Muscle layer of duodenum (tissue), 2 donors: ENCODE measurements around the gene EIF2S2.

Experiments
- H3K27ac ChIP-seq: one replicate; pipeline ENCODE4 v1.7.0; 2013; ENCODE audit warnings: mild to moderate bottlenecking, low read length
- H3K27me3 ChIP-seq: one replicate; pipeline ENCODE4 v1.7.0; 2013; ENCODE audit warnings: low read depth, mild to moderate bottlenecking, control low read depth, low read length
- H3K36me3 ChIP-seq, 2 donors: one replicate each; pipeline ENCODE4 v1.7.0; 2013; ENCODE audit warnings: low read length in 2 of 2, control low read depth in 1 of 2, mild to moderate bottlenecking in 1 of 2; ENCODE audit not compliant: insufficient read depth in 2 of 2, control insufficient read depth in 1 of 2
- H3K4me1 ChIP-seq, 2 donors: one replicate each; pipeline ENCODE4 v1.7.0; 2013; ENCODE audit warnings: low read length in 2 of 2, mild to moderate bottlenecking in 2 of 2, control low read depth in 1 of 2, moderate library complexity in 1 of 2; ENCODE audit not compliant: insufficient read depth in 2 of 2, control insufficient read depth in 1 of 2
- H3K4me3 ChIP-seq, 2 donors: one replicate each; pipeline ENCODE4 v1.7.0; 2013; ENCODE audit warnings: low read length in 2 of 2, low read depth in 1 of 2, mild to moderate bottlenecking in 1 of 2
- H3K9me3 ChIP-seq, 2 donors: one replicate each; pipeline ENCODE4 v1.7.0; 2013; ENCODE audit warnings: low read length in 2 of 2, control low read depth in 1 of 2, mild to moderate bottlenecking in 1 of 2; ENCODE audit not compliant: control insufficient read depth in 1 of 2
- donor health status: healthy.

Gene EIF2S2

DNA sequence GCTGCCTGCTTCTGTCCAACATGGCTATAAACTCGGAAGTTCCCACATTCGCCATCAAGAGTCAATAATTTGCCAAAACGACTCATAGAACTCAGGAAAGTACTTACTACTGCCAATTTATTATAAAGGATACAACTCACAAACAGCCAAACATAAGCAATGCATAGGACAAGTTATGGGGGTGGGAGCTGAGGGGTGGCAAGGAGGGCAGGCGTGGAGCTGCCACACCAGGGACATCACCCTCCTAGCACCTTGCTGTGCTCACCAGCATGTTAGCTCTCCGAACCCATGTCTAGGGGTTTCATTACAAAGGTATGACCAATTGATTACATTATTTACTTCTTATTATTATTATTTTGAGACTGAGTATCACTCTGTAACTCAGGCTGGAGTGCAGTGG lies 12.4 kb downstream of the EIF2S2 start:
- Histone ChIP-seq H3K27ac (no peak overlapping the region), H3K27me3 (no peaks in the 10 kb centered on the region), H3K4me3 (no peak overlapping the region), H3K9me3 (no peaks in the 10 kb centered on the region), H3K4me1 (no peaks in the 10 kb centered on the region), H3K36me3 (peaks cover 60 to 69% of the 10 kb centered on the region in 2 donors)

DNA sequence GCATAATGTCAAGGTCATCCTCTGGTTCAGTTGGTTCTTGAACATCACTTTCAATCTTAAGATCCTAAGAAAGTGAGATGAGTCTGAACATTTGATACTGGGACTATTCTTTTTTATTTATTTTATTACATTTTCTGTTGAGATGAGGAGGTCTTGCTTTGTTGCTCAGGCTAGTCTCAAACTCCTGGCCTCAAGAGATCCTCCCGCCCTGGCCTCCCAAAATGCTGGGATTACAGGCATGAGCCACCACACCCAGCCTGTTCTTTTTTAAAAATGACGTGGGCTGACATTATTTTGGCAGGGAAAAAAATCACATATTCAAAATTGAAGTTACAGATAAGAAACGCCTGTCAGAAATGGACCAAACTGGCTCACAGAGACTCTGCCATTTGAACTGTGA lies 13.5 kb downstream of the EIF2S2 start:
- peaks cover 54 to 65% of the 10 kb centered on the region in 2 donors for H3K36me3 ChIP-seq
- H3K27me3 ChIP-seq, result no peaks in the 10 kb centered on the region
- no peak overlapping the region for H3K4me3 ChIP-seq
- H3K4me1 ChIP-seq, result no peaks in the 10 kb centered on the region
- H3K9me3 ChIP-seq, result no peaks in the 10 kb centered on the region
- H3K27ac ChIP-seq, result no peak overlapping the region

DNA sequence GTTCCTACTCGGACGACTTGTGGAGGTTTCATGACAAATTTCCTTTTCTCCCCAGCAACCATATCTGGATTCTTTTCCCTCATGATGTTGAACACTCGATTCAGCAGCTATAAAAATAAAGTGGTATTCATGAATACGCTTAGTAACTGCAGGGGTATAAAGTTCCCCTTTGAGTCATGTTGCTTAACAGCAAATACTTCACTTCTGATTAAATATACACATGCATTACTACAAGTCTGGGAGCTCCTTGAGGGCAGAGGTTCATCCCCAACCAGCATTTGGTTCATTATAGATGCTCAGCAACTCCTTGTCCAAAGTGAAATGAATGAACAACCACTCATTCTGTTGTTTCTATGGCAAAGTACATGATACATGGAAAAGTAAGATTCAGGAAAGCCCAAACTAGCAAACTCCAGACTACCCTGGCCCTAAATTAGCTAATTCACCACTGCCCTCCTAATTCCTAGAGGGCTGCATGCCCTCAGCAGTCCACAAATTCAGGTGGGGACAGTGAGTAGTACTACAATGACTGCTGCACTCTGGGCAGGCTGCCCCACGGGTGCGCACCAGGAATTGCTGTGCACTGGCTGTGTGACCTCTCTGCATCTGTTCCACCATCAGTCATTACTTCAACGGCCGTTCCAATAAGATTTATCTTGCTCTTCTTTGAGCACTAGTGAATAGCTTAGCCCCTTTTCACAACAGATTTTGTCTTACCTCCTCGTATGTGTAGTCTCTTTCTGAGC lies 15.2 kb downstream of the EIF2S2 start:
- Histone ChIP-seq H3K4me1 (no peaks in the 10 kb centered on the region), H3K9me3 (no peaks in the 10 kb centered on the region), H3K27me3 (no peaks in the 10 kb centered on the region), H3K27ac (no peak overlapping the region), H3K4me3 (no peak overlapping the region), H3K36me3 (peaks cover 54 to 67% of the 10 kb centered on the region in 2 donors)

GRCh38 chr20:34095825-34096224 lies 16.2 kb downstream of the EIF2S2 start:
- Histone ChIP-seq H3K27ac (no peak overlapping the region), H3K9me3 (no peaks in the 10 kb centered on the region), H3K36me3 (peaks cover 59 to 62% of the 10 kb centered on the region in 2 donors), H3K4me3 (no peak overlapping the region), H3K27me3 (no peaks in the 10 kb centered on the region), H3K4me1 (no peaks in the 10 kb centered on the region)

GRCh38 chr20:34093895-34094294 lies 18.1 kb downstream of the EIF2S2 start:
- Histone ChIP-seq H3K9me3 (no peaks in the 10 kb centered on the region), H3K27me3 (no peaks in the 10 kb centered on the region), H3K4me3 (no peak overlapping the region), H3K36me3 (peaks cover 64 to 74% of the 10 kb centered on the region in 2 donors), H3K27ac (no peak overlapping the region), H3K4me1 (no peaks in the 10 kb centered on the region)

GRCh38 chr20:34091637-34092200 lies 20.3 kb downstream of the EIF2S2 start:
- no peak overlapping the region for H3K27ac ChIP-seq
- no peaks in the 10 kb centered on the region for H3K9me3 ChIP-seq
- no peaks in the 10 kb centered on the region for H3K27me3 ChIP-seq
- peaks cover 72 to 76% of the 10 kb centered on the region in 2 donors for H3K36me3 ChIP-seq
- H3K4me3 ChIP-seq, result no peak overlapping the region
- no peaks in the 10 kb centered on the region for H3K4me1 ChIP-seq

GRCh38 chr20:34090645-34091044 lies 21.4 kb downstream of the EIF2S2 start:
- Histone ChIP-seq H3K4me3 (no peak overlapping the region), H3K27me3 (no peaks in the 10 kb centered on the region), H3K36me3 (peaks cover 69% of the 10 kb centered on the region in 2 donors), H3K27ac (no peak overlapping the region), H3K4me1 (no peaks in the 10 kb centered on the region), H3K9me3 (no peaks in the 10 kb centered on the region)

DNA sequence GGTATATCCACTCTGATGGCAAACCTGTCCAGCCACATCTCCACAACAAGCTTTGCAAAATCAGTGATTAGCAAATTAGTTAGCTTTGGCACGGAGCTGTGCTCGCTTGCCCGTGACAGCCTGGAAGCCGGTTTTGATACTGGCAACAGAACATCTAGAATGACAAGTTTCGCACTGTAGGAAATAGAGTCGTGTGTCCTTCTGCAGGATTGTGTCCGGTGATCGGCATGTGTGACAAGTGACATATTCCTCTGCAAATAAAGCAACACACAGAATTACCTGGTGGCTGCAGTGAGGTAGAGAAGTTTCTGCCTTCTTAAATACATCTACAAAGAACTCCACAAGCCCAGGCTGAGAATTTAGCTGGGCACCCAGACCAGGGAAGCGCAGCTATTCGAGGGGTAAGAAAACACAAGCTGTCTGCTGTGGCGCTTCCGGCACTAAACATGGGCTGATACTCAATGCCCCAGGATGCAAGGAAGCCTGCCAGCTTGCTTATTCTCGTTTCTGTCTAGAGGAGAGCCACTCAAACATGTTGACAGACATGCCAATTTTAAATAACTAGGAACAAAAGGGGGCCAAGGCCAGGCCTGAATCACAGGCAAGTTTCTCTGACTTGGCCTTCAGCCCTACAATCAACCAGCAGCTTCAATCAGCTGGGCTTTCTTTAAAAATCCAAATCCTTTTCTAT lies 22.2 kb downstream of the EIF2S2 start:
- peaks cover 61 to 72% of the 10 kb centered on the region in 2 donors for H3K36me3 ChIP-seq
- H3K4me3 ChIP-seq, result no peak overlapping the region
- no peaks in the 10 kb centered on the region for H3K27me3 ChIP-seq
- no peaks in the 10 kb centered on the region for H3K4me1 ChIP-seq
- H3K27ac ChIP-seq, result no peak overlapping the region
- H3K9me3 ChIP-seq, result no peaks in the 10 kb centered on the region

DNA sequence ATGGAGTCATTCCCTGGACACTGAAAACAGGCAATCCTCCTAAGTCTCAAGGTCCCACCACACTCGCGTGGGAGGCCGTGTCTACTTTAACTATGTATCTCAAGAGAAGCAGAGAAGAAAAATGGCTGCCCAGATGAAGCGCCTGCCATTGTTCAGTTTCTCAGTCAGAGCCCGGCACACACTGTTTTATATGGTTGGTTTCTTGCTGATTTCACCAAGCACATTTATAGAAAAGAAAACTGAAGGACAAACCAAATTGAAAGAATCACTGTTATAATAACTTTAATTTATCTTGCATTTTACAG lies 22.9 kb downstream of the EIF2S2 start:
- no peaks in the 10 kb centered on the region for H3K9me3 ChIP-seq
- H3K4me3 ChIP-seq, result no peak overlapping the region
- H3K4me1 ChIP-seq, result no peaks in the 10 kb centered on the region
- H3K36me3 ChIP-seq, result peaks cover 57 to 70% of the 10 kb centered on the region in 2 donors
- no peaks in the 10 kb centered on the region for H3K27me3 ChIP-seq
- H3K27ac ChIP-seq, result no peak overlapping the region

DNA sequence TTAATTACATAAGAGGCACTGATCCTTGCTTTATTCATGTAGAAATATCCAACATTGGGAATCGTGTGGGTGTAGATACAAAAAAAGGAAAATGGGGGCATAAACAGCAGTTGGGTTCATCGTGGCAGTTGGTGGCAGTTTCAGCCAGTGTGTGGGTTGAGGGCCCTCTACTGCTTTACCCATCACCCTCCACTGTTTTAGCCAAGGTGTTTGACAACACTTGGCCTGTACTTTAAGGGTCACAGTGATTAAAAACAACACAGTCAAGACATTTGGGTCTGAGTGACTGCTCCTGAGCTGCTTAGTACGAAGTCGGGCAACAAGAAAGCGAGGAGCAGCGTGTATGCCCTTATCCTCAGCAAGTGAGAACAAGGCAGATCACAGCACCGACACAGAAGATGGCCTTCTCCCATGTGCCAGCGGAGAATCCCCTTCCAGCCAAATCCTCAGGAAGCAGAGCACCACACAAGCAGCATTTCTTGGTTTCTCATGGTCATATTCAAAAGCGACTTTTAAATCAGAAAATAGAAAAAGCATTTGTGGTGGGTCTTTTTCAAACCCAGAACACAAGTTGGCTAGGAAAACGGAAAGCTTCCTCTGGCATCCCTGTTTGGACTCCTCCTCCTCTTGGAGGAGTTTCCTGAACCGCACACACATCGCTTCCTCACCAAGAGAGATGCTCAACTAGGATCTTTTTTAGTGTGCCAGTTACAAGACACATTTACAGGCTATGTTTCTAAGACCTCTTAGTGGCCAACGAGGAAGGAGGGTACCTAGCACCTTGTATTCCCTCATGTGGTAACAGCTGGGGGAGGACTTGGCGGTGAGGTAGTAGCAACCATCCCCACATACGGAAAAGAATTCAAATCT lies 23.5 kb downstream of the EIF2S2 start:
- Histone ChIP-seq H3K27ac (no peak overlapping the region), H3K36me3 (peaks cover 53 to 73% of the 10 kb centered on the region in 2 donors)

DNA sequence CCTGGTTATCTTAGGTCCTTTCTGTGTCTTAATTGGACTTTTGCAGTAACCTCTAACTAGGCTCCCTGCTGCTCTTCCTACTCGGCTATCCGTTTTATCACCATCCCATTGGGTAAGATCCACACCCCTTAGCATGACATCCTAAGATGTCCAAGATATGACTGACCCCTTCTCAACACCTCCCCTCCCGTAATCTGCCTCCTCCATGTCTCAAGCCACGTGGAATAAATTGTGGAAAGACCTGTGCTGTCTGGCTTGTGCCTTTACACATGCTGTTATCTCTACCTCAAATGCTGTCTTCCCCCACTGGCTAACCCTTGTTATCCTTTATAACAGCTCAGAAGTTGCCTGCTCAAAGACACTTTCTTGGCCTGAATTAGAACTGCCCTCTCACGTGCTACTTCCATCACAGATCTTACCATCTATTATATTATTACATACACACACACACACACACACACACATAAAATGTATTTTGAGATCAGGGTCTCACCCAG lies 26.5 kb downstream of the EIF2S2 start:
- Histone ChIP-seq H3K27me3 (no peaks in the 10 kb centered on the region), H3K9me3 (no peaks in the 10 kb centered on the region), H3K27ac (no peak overlapping the region), H3K4me1 (peaks cover 7 to 14% of the 10 kb centered on the region in 2 donors), H3K36me3 (peaks cover 36 to 61% of the 10 kb centered on the region in 2 donors), H3K4me3 (no peak overlapping the region)

More for the DNA sequence above, 23.5 kb downstream of the EIF2S2 start:
- Histone ChIP-seq H3K27me3 (no peaks in the 10 kb centered on the region), H3K4me1 (peaks cover 0 to 6% of the 10 kb centered on the region in 2 donors), H3K9me3 (no peaks in the 10 kb centered on the region), H3K4me3 (no peak overlapping the region)
